Trophoblast cell (in vitro differentiated cells and primary cell): Measurements from ENCODE around the gene ZNF536.

Experiments used
- DNase-seq, 2 donors: peaks; one replicate each; pipeline ENCODE4 v3.0.0-alpha.2; 2016
- H2AFZ ChIP-seq: 2 replicates; pipeline ENCODE4 v1.6.1; 2013; ENCODE audit warnings: low read length, moderate library complexity, mild to moderate bottlenecking; ENCODE audit not compliant: insufficient read depth, poor library complexity
- H2AK5ac ChIP-seq: 2 replicates; pipeline ENCODE4 v1.6.1; 2013; ENCODE audit warnings: mild to moderate bottlenecking, low read length
- H2BK120ac ChIP-seq: 2 replicates; pipeline ENCODE4 v1.6.1; 2013; ENCODE audit warnings: low read length, mild to moderate bottlenecking, moderate library complexity; ENCODE audit not compliant: insufficient read depth, poor library complexity
- H2BK12ac ChIP-seq: 2 replicates; pipeline ENCODE4 v1.6.1; 2013; ENCODE audit warnings: mild to moderate bottlenecking, low read length, moderate library complexity
- H2BK5ac ChIP-seq: 2 replicates; pipeline ENCODE4 v1.6.1; 2013; ENCODE audit warnings: low read length, low read depth, moderate library complexity, mild to moderate bottlenecking; ENCODE audit not compliant: poor library complexity
- H3K14ac ChIP-seq: 2 replicates; pipeline ENCODE4 v1.6.1; 2013; ENCODE audit warnings: mild to moderate bottlenecking, low read length
- H3K18ac ChIP-seq: 2 replicates; pipeline ENCODE4 v1.6.1; 2013; ENCODE audit warnings: mild to moderate bottlenecking, low read length
- H3K23ac ChIP-seq: 2 replicates; pipeline ENCODE4 v1.6.1; 2013; ENCODE audit warnings: low read length
- H3K27ac ChIP-seq: 2 replicates; pipeline ENCODE4 v1.5.1; 2013; ENCODE audit warnings: low read depth, mild to moderate bottlenecking, inconsistent platforms, low read length, moderate library complexity
- H3K27me3 ChIP-seq: 2 replicates; pipeline ENCODE4 v1.6.1; 2013; ENCODE audit warnings: inconsistent platforms, mild to moderate bottlenecking, low read length, moderate library complexity; ENCODE audit not compliant: insufficient read depth
- H3K36me3 ChIP-seq, 2 experiments: 1 replicate in 1 of 2; 2 replicates in 1 of 2; pipeline ENCODE4 v1.6.1; 2013; ENCODE audit warnings: low read length in 2 of 2, mild to moderate bottlenecking in 2 of 2, moderate library complexity in 1 of 2; ENCODE audit not compliant: insufficient read depth in 2 of 2, control insufficient read depth in 1 of 2
- H3K4ac ChIP-seq: 2 replicates; pipeline ENCODE4 v1.6.1; 2013; ENCODE audit warnings: low read depth, mild to moderate bottlenecking, low read length, moderate library complexity
- H3K4me1 ChIP-seq, 2 experiments: 1 replicate in 1 of 2; 2 replicates in 1 of 2; pipeline ENCODE4 v1.6.1; 2013; ENCODE audit warnings: low read length in 2 of 2, mild to moderate bottlenecking in 2 of 2, moderate library complexity in 1 of 2; ENCODE audit not compliant: insufficient read depth in 2 of 2, control insufficient read depth in 1 of 2
- H3K4me2 ChIP-seq: 2 replicates; pipeline ENCODE4 v1.6.1; 2013; ENCODE audit warnings: inconsistent platforms, mild to moderate bottlenecking, low read length, moderate library complexity
- H3K4me3 ChIP-seq: 2 replicates; pipeline ENCODE4 v1.5.1; 2013; ENCODE audit warnings: mild to moderate bottlenecking, low read depth, low read length, inconsistent platforms
- H3K79me1 ChIP-seq: one replicate; pipeline ENCODE4 v1.6.1; 2013; ENCODE audit warnings: low read length
- H3K79me2 ChIP-seq: 2 replicates; pipeline ENCODE4 v1.6.1; 2013; ENCODE audit warnings: low read length, mild to moderate bottlenecking; ENCODE audit not compliant: control insufficient read depth, insufficient read depth, poor library complexity
- H3K9ac ChIP-seq: 2 replicates; pipeline ENCODE4 v1.6.1; 2013; ENCODE audit warnings: mild to moderate bottlenecking, low read length
- H3K9me3 ChIP-seq: 2 replicates; pipeline ENCODE4 v1.6.1; 2013; ENCODE audit warnings: low read depth, mild to moderate bottlenecking, control low read depth, inconsistent platforms, low read length; ENCODE audit not compliant: insufficient read depth
- H4K12ac ChIP-seq: 2 replicates; pipeline ENCODE4 v1.6.1; 2013; ENCODE audit warnings: low read depth, mild to moderate bottlenecking, low read length, moderate library complexity
- H4K8ac ChIP-seq: 2 replicates; pipeline ENCODE4 v1.6.1; 2013; ENCODE audit warnings: low read depth, mild to moderate bottlenecking, low read length, moderate library complexity
- H4K91ac ChIP-seq: one replicate; pipeline ENCODE4 v1.6.1; 2013; ENCODE audit warnings: low read depth, mild to moderate bottlenecking, low read length, moderate library complexity
- WGBS: extraction: QIAGEN DNeasy Blood & Tissue Kit; methylation state at CpG from one replicate; pipeline ENCODE4 v1.1.7; 2013; ENCODE audit warnings: missing lambda C conversion rate; ENCODE audit not compliant: insufficient read length, insufficient coverage; ENCODE audit errors: extremely low coverage; 5-methylcytosine and 5-hydroxymethylcytosine counted together

The ZNF536 gene

GRCh38 chr19:30452931-30453330 is 80.7 kb downstream of the ZNF536 start:
- Histone ChIP-seq H3K23ac (no peak overlapping the region), H3K9ac (no peak overlapping the region), H3K4me3 (no peak overlapping the region), H2AFZ (no peak overlapping the region), H4K91ac (no peak overlapping the region), H3K36me3 (no peaks in the 10 kb centered on the region), H2BK12ac (no peak overlapping the region), H3K79me2 (no peaks in the 10 kb centered on the region), H3K18ac (no peak overlapping the region), H3K79me1 (no peaks in the 10 kb centered on the region), H3K27me3 (no peaks in the 10 kb centered on the region), H2BK5ac (no peak overlapping the region), H2AK5ac (no peak overlapping the region), H3K14ac (no peak overlapping the region), H3K4ac (no peak overlapping the region), H3K4me1 (peaks cover 0 to 3% of the 10 kb centered on the region in 2 experiments), H3K27ac (no peak overlapping the region), H4K8ac (no peak overlapping the region), H3K9me3 (no peaks in the 10 kb centered on the region), H2BK120ac (no peak overlapping the region), H3K4me2 (no peak overlapping the region), H4K12ac (no peak overlapping the region)
- WGBS = no CpG with 5 or more reads among the region's 7 CpGs
- no peak for DNase-seq

GRCh38 chr19:30453743-30454142 is 81.6 kb downstream of the ZNF536 start:
- no peak overlapping the region for H3K27ac ChIP-seq
- H3K4me2 ChIP-seq = no peak overlapping the region
- H2AK5ac ChIP-seq = no peak overlapping the region
- H3K4ac ChIP-seq = no peak overlapping the region
- no CpG with 5 or more reads among the region's 6 CpGs for WGBS
- no peak overlapping the region for H2BK120ac ChIP-seq
- no peak overlapping the region for H2BK5ac ChIP-seq
- no peak overlapping the region for H3K18ac ChIP-seq
- no peak overlapping the region for H4K91ac ChIP-seq
- H3K27me3 ChIP-seq = no peaks in the 10 kb centered on the region
- no peaks in the 10 kb centered on the region for H3K79me1 ChIP-seq
- H3K9me3 ChIP-seq = no peaks in the 10 kb centered on the region
- no peak overlapping the region for H3K9ac ChIP-seq
- H3K4me1 ChIP-seq = peaks cover 0 to 3% of the 10 kb centered on the region in 2 experiments
- no peak for DNase-seq
- H4K8ac ChIP-seq = no peak overlapping the region
- no peak overlapping the region for H3K4me3 ChIP-seq
- no peaks in the 10 kb centered on the region for H3K36me3 ChIP-seq
- H4K12ac ChIP-seq = no peak overlapping the region
- no peak overlapping the region for H3K14ac ChIP-seq
- H3K23ac ChIP-seq = no peak overlapping the region
- H2BK12ac ChIP-seq = no peak overlapping the region
- H3K79me2 ChIP-seq = no peaks in the 10 kb centered on the region
- no peak overlapping the region for H2AFZ ChIP-seq

- Histone ChIP-seq H3K27ac (no peak overlapping the region), H3K4me1 (no peaks in the 10 kb centered on the region), H4K8ac (no peak overlapping the region), H2BK120ac (no peak overlapping the region), H3K79me2 (no peaks in the 10 kb centered on the region), H3K4me2 (no peak overlapping the region), H2BK12ac (no peak overlapping the region), H3K14ac (no peak overlapping the region), H3K18ac (no peak overlapping the region), H3K79me1 (no peaks in the 10 kb centered on the region), H4K91ac (no peak overlapping the region), H2AK5ac (no peak overlapping the region), H4K12ac (no peak overlapping the region), H2BK5ac (no peak overlapping the region), H3K9ac (no peak overlapping the region), H2AFZ (no peak overlapping the region), H3K4ac (no peak overlapping the region), H3K36me3 (no peaks in the 10 kb centered on the region), H3K27me3 (no peaks in the 10 kb centered on the region), H3K4me3 (no peak overlapping the region), H3K23ac (no peak overlapping the region), H3K9me3 (no peaks in the 10 kb centered on the region)
- DNase-seq = no peak
- WGBS = no CpG with 5 or more reads among the region's 1 CpG
Measured at GRCh38 chr19:30455881-30456280, 83.7 kb downstream of the ZNF536 start.

GRCh38 chr19:30457484-30457883 is 85.3 kb downstream of the ZNF536 start:
- H3K4ac ChIP-seq = no peak overlapping the region
- no peak overlapping the region for H3K4me3 ChIP-seq
- no peak overlapping the region for H4K91ac ChIP-seq
- H4K12ac ChIP-seq = no peak overlapping the region
- no peak overlapping the region for H2BK120ac ChIP-seq
- no peak overlapping the region for H3K4me2 ChIP-seq
- no peak overlapping the region for H3K9ac ChIP-seq
- no peaks in the 10 kb centered on the region for H3K4me1 ChIP-seq
- no peak overlapping the region for H2BK12ac ChIP-seq
- no peak overlapping the region for H4K8ac ChIP-seq
- H3K27ac ChIP-seq = no peak overlapping the region
- DNase-seq = no peak
- no peaks in the 10 kb centered on the region for H3K27me3 ChIP-seq
- no peaks in the 10 kb centered on the region for H3K36me3 ChIP-seq
- H3K79me2 ChIP-seq = no peaks in the 10 kb centered on the region
- no peak overlapping the region for H3K23ac ChIP-seq
- no peak overlapping the region for H2AFZ ChIP-seq
- no peak overlapping the region for H3K14ac ChIP-seq
- WGBS = no CpG with 5 or more reads among the region's 4 CpGs
- H3K9me3 ChIP-seq = no peaks in the 10 kb centered on the region
- H3K18ac ChIP-seq = no peak overlapping the region
- no peak overlapping the region for H2AK5ac ChIP-seq
- no peaks in the 10 kb centered on the region for H3K79me1 ChIP-seq
- H2BK5ac ChIP-seq = no peak overlapping the region
